Colon (tissue), 2 donors: Measurements from ENCODE around the gene FZD2.
"Not testable (repeated sequence)": the region's sequence is repeated elsewhere in the genome, so short reads cannot be mapped to it uniquely, and the experiment has no call there.

Source experiments
- FAIRE-seq: peaks from 2 replicates; lab custom pipeline; 2012; peaks lifted over from hg19 to GRCh38; lab: Jason Lieb, UNC
- donor health status: control.
- donor health status: control.

Gene FZD2

GRCh38 chr17:44546671-44547606 is 10.3 kb upstream of the FZD2 start:
- no peak for FAIRE-seq

DNA sequence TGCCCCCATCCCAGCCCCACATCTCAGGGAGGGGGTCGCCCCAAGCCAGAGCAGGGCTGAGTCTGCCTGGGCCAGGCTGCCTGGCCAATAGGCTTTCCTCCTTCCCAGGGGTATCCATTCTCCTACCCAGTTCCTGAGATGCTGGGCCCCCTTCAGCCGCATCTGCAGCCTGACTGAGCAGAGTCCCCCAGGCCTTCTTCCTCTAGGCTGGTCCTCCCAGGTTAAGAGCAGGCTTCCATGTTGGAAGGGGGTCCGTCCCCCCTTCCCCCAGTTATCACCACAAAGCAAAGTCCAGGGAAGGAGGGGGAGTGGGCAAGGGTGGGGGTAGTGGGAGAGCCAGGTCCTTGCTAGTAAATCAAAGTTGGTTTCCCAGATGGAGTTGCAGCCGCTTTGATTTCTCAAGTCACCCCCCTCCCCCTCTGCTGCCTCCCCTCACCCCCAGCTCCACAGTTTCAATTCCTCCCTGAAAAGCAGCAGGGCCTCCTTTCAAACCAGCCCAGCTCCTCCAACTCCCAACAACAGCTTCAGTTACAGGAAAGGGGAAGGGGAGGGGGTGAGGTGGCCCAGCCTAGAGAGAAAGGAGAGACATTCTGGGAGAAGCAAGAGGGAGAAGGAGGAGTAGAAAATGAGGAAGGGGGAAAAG is 9.5 kb upstream of the FZD2 start:
- FAIRE-seq, result no peak

GRCh38 chr17:44548376-44549230 is 8.7 kb upstream of the FZD2 start:
- no peak for FAIRE-seq

- FAIRE-seq, result no peak
These were observed 7.6 kb upstream of the FZD2 start for GRCh38 chr17:44549686-44550085.

DNA sequence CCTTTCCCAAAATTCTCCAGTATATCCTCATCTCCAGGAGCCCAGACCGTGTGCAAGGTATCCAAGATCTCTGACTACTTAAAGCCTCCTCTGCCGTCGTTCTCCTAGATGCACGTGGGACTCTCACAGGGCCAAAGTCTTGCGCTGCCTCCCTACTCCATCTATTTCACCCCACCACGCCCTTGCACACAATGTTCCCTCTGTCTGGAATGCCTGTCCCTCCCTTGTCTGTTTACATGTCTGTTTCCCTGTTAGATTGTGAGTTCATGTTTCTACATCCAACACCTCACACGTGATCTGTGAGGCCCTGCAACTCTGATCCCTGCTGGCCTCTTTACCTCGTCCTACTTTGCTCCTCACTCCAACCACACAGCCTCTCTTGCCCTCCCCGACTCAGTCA is 4.9 kb upstream of the FZD2 start:
- no peak for FAIRE-seq

DNA sequence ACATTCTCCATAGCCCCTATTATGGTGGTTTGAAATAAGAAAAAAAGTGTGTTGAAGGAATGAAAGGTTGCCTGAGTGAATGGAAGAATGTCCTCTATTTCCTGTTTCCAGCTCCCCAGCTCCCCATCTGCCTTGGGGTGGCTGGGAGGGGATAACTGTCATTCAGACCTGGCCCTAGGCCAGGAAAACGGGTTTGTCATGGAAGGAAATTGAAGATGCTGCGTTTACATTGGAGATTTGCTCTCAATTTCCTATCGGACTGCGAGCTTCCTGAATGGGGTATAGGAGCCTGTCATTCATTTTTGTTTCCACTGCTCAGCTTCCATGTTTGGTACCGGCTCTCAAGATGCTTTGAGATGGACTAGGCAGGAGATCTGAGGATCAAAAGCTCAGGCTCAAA is 2.2 kb upstream of the FZD2 start:
- no peak for FAIRE-seq

DNA sequence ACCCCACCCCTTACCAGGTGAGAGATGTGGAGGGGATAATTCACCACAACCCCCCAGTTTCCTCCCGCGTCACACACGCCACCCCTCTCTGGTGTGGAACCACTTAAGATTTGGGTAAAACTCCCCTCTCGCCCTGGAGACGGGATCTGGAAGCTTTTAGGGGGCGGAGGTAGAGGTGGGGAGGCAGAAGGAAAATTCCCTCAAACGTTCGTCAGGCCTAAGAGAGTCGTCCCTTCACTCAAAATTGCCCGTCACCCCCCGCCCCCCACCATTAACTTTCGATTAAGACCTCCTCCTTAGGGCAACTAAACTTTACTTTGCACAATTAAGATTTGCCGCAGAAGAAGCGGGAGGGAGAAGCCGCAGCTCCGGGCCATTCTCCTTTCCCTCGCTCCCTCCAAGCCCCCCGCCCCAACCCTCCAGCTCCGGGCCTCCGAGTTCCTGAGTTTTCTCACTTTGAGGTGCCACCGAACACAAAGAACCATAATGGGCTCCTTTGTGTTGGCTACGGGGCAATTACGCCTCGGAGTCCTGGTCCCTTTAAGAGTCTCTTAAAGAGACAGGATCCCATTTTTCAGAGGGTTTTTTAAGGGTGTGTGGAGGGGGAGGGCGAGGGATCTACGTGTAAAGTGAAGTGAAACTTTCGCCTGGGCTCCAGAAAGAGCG is 985 bp upstream of the FZD2 start:
- FAIRE-seq, result no peak

- no peak for FAIRE-seq
These were observed 484 bp downstream of the FZD2 start for GRCh38 chr17:44557651-44558285.

DNA sequence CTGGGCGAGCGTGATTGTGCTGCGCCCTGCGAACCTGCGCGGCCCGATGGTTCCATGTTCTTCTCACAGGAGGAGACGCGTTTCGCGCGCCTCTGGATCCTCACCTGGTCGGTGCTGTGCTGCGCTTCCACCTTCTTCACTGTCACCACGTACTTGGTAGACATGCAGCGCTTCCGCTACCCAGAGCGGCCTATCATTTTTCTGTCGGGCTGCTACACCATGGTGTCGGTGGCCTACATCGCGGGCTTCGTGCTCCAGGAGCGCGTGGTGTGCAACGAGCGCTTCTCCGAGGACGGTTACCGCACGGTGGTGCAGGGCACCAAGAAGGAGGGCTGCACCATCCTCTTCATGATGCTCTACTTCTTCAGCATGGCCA is 1.0 kb downstream of the FZD2 start:
- FAIRE-seq, result no peak

DNA sequence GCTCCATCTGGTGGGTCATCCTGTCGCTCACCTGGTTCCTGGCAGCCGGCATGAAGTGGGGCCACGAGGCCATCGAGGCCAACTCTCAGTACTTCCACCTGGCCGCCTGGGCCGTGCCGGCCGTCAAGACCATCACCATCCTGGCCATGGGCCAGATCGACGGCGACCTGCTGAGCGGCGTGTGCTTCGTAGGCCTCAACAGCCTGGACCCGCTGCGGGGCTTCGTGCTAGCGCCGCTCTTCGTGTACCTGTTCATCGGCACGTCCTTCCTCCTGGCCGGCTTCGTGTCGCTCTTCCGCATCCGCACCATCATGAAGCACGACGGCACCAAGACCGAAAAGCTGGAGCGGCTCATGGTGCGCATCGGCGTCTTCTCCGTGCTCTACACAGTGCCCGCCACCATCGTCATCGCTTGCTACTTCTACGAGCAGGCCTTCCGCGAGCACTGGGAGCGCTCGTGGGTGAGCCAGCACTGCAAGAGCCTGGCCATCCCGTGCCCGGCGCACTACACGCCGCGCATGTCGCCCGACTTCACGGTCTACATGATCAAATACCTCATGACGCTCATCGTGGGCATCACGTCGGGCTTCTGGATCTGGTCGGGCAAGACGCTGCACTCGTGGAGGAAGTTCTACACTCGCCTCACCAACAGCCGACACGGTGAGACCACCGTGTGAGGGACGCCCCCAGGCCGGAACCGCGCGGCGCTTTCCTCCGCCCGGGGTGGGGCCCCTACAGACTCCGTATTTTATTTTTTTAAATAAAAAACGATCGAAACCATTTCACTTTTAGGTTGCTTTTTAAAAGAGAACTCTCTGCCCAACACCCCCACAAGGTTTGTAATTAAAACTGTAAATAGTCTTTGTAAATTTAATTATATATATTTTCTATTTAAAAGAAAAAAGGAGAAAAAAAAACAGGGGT is 1.7 kb downstream of the FZD2 start:
- no peak for FAIRE-seq

DNA sequence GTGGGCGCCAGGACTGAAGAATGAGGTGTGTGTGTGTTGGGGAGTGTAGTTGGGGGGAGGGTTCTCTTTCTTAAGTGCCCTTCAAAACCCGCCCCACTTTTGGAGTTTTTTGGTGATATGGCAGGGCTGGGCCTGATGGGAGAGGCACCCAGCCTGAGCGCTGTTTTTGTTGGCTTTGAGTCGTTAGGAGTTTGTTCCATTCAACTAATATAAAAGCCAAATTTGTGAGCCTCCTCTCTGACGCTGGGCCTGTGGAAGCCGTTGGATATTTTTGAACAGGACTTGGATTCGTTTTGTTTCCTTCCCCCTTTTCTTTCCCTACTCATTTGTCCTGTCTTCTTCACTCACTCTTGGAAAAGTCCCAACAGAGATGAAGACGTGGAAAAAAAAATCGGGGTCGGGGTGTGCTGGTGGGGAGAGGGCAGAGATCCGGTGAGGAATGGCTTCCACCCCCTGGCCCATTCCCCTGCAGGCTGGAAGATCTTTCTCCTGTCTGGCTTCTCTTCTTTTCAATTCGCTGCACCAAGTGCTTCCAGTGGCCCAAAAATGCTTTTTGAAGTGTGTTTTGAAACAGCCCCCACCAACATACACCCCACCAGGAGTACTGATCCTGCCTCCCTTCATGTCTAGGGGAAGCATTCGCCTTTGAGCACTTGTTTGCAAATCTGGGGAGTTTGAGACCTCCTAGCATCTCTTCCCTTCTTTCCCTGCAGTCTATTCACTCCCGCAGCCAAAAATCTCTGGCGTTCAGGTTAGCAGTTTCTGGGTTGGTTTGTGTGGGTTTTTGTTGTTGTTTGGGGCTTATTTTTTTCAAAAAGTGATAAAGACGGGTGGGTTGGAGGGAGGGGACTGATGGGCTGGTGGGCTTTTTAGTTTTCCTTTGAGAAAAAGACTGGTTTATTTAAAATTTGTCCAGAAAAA is 2.6 kb downstream of the FZD2 start:
- FAIRE-seq, result no peak

- no peak for FAIRE-seq
These were observed 3.9 kb downstream of the FZD2 start for GRCh38 chr17:44561237-44561623.

GRCh38 chr17:44564429-44564828 is 7.1 kb downstream of the FZD2 start:
- no peak for FAIRE-seq

- FAIRE-seq, result no peak
These were observed 8.7 kb downstream of the FZD2 start for GRCh38 chr17:44565866-44566443.

DNA sequence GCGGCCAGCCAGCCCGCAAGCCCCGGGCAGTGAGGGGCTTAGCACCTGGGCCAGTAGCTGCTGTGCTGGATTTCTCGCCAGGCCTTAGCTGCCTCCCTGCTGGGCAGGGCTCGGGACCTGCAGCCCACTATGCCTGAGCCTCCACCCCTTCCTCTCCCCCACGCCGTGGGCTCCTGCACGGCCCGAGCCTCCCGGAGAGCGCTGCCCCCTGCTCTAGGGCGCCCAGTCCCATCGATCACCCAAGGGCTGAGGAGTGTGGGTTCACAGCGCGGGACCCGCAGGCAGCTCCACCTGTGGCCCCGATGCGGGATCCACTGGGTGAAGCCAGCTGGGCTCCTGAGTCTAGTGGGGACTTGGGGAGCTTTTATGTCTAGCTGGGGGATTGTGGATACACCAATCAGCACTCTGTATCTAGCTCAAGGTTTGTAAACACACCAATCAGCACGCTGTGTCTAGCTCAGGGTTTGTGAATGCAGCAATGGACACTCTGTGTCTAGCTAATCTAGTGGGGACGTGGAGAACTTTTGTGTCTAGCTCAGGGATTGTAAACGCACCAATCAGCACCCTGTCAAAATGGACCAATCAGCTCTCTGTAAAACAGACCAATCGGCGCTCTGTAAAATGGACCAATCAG is 11.1 kb downstream of the FZD2 start:
- not testable (repeated sequence) for FAIRE-seq

- FAIRE-seq, result no peak
These were observed 11.9 kb downstream of the FZD2 start for GRCh38 chr17:44568945-44569858.

- FAIRE-seq, result no peak
These were observed 15.5 kb downstream of the FZD2 start for GRCh38 chr17:44572801-44573200.
